NCI-H526 treated with DMSO at 0.1 percent for 48 hours (cell line): ENCODE measurements around the gene SNAPC4.
"Not testable (repeated sequence)": the region's sequence is repeated elsewhere in the genome, so short reads cannot be mapped to it uniquely, and the experiment has no call there.

Source experiments
- DNase-seq: peaks from one replicate; lab custom pipeline; 2025; lab: John Stamatoyannopoulos, UW

The SNAPC4 gene

DNA sequence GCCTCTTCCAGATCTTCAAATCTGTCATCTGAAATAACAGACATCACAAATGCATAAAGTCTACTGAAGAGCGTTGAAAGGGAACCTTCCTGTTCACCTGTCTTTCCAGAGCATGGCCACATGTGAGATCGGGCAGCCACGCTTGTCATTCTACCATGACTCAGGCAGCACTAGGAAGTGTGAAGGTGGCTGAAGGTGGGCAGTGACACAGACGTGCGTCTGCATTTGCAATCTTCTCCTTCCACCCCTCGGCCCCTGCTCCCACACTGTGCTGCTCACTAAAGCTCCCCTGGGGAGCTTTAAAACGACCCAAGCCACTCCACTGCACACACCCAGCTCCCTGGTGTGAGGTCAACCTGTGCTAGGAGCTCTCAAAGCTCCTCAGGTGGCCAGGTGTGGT lies 7.9 kb upstream of the SNAPC4 start:
- DNase-seq: no peak

GRCh38 chr9:136407061-136407460 lies 7.1 kb upstream of the SNAPC4 start:
- DNase-seq: not testable (repeated sequence)

DNA sequence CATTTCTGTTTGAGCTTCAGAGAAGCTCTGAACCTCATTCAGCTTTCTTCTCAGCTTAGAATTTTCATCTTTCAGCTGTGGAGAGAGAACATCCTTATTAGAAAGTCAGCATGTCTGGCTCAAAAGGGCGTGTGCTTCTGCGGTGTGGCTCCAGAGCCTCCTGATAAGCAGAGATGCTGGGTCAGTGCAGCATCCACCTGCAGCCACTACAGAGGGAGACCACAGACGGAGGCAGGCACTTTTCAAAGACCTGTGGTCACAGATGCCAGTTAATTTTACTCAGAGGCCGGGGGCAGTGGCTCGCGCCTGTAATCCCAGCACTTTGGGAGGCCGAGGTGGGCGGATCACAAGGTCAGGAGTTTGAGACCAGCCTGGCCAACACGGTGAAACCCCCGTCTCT lies 5.9 kb upstream of the SNAPC4 start:
- not testable (repeated sequence) for DNase-seq

DNA sequence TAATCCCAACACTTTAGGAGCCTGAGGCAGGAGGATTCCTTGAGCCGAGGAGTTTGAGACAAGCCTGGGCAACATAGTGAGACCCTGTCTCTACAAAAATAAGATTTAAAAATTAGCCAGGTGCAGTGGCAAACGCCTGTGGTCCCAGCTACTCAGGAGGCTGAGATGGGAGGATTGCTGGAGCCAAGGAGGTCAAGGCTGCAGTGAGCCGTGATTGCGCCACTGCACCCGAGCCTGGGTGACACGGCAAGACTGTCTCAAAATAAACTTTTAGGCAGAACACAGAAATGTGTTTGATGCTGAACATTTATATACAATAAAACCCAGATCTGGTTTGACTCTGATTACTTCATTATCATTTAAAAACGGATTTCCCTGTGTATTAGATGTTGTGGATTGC lies 5.5 kb upstream of the SNAPC4 start:
- DNase-seq: no peak

DNA sequence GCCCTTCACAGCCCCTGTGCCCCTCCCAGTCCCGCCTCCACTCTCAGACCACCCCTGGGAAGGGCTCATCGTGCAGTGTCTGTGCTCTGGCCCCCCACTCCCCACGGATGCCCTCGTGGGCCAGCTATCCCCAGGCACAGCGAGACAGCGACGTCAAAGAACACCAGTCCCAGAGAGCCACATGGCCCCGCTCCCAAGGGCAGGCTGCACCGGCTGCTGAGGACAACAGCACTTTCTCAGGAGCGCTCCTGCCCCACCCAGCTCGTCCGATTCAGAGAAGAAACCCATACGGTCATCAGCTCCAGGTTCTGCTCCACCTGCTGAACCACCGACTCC lies 4.8 kb upstream of the SNAPC4 start:
- no peak for DNase-seq

DNA sequence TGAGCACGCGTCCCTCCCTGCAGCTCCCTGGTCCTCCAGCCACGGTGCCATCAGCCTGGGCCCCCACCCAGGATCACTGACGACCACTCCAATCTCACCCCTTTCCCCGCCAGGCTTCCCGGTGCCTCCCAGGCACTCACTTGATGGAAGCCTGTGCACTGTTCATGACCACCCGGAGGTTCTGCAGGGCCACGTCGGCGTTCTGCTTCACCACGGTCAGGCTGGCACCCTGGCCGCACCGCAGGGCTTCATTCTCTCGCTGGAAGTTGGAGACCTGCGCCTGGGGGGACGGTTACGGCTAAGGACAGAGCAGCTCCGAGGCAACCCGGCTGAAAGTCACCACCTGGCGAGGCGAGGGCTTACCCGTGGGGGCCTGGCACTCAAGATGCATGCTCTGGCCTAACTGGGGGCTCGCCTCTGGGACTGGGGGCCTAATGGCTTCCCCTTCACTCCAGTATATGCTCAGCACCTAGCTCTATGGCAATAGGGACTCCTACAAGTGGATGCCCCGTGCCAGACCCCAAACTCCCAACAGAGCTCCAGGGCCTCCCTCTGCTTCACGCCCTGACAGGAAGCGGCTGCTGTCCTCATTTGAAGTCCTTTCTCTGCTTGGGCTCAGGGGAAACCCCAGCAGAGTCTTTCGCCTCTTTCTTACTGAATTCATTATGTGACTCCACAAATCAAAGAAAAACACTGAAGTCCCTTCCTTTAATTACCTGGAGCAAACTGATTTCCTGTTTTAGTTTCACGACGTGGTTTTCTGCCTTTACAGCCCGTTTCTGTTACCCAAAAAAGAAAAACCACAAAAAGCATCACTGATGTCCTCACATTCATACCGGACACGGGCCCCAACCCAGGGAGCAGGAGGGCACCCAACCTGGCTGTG lies 4.2 kb upstream of the SNAPC4 start:
- DNase-seq: no peak

DNA sequence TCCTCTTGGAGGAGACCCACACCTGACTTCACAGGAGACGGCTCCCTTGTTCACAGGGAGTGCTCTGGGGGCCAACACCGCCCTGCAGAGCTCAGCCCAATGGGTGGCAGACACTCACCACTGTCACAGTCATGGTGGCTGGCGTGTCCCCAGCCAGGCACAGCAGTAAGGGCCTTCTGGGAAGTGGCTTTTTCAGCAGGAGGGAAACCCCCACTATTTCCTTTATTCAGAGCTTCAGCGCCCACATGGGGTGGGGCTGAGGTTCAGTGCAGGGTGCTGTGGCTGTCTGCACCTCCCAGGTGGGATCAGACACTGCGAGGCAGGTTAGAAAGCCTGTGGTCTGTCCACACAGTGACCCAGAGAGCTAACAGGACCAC lies 3.6 kb upstream of the SNAPC4 start:
- no peak for DNase-seq

- no peak for DNase-seq
These were observed 2.1 kb upstream of the SNAPC4 start for GRCh38 chr9:136402067-136402466.

DNA sequence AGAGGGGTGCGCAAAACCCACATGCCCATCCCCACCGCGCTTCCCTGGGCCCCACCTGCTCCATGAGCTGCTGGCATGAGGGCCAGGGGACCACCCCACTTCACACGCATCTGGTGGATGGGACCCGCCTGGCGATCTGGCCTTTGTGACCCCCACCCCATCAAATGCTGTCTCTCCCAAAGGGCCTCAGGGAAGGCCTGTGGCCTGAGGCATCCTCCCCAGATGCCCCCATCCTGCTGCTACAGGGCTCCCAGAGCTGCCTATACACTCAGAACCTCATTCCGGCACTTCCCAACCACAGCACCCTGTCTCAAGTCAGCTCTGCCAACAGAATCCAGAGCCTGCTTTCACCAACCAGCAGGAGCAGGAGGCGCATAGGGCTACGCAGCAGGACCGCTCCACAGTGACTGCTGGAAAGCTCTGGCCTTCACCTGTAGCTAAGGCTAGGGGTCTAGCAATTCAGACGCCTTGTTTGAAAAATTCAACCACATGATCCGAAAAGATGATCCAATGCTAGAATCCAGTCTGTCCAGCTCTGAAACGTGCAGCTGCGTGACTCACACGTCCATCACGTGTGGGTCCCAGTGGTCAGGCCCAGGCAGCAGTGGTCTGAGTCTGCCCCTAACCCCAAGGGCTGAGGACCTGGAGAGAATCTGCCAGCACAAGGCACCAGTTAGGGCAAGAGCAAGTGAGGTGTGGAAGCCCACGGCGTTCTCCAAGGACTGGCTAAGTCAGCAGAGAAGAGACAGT lies 1.4 kb upstream of the SNAPC4 start:
- no peak for DNase-seq

- DNase-seq: no peak
These were observed 563 bp downstream of the SNAPC4 start for GRCh38 chr9:136399176-136400037.

DNA sequence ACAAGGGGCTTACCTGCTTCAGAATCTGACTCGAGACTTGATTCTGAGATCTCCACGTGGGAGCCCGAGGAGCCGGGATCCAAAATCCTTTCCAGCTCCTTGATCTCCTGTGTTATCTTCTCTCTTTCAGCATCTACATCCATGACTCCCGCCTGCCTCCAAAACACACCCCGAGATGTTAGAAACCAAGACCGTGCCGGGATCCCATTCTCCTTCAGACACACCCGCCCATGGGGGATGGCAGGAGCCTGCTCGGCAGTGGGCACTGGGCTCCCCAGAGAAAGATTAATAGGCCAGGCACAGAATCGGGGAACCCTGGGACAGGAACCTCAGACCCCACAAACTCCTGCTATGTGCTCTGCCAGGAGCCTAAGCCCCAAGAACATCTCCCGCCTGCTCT lies 1.7 kb downstream of the SNAPC4 start:
- DNase-seq: no peak

GRCh38 chr9:136397643-136398042 lies 2.3 kb downstream of the SNAPC4 start:
- no peak for DNase-seq

GRCh38 chr9:136396219-136396515 lies 3.8 kb downstream of the SNAPC4 start:
- DNase-seq: no peak

DNA sequence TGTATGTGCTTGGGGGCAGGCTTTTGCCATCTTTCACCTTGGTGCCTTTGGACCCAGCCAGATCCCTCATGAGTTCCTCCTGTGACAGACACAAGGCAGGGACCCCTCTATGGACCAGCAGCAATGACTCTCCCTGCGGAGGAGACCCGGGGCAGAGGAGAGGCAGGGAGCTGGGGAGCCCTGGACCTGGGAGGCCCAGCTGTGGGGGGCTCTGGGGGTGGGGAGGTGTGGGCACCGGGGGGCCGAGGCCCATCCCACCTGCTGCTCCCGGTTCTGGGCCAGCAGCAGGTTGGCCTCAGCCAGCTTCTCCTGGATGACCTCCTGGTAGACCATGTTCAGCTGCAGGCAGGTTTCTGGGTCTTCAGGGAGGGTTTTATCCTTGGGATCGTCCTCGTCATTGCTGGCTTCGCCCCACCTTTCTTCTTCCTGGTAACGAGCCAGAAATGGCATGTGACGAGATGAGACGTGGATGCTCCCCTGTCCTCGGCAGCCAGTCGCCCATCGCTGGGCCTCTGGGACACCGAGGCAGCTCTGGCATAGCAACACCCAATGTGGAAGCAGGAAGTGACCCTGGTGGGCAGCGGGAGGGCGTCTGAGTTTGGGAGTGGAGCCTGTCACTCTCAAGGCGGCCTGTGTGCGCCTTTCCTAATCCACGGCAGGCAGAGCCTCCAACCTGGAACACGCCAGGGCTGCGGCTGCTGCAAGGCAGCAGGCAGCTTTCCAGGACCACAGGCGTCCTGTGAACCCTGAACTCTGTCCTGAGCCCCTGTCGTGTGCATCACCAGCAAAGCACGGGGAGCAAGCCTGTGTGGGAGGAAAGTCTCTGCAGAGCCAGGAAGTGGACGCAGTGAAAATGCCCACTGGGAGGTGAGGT lies 4.4 kb downstream of the SNAPC4 start:
- DNase-seq: no peak

- no peak for DNase-seq
These were observed 5.0 kb downstream of the SNAPC4 start for GRCh38 chr9:136395020-136395340.

- DNase-seq: no peak
These were observed 5.5 kb downstream of the SNAPC4 start for GRCh38 chr9:136394312-136395019.

- DNase-seq: no peak
These were observed 6.4 kb downstream of the SNAPC4 start for GRCh38 chr9:136393531-136393930.

- DNase-seq: no peak
These were observed 7.2 kb downstream of the SNAPC4 start for GRCh38 chr9:136392538-136393449.

DNA sequence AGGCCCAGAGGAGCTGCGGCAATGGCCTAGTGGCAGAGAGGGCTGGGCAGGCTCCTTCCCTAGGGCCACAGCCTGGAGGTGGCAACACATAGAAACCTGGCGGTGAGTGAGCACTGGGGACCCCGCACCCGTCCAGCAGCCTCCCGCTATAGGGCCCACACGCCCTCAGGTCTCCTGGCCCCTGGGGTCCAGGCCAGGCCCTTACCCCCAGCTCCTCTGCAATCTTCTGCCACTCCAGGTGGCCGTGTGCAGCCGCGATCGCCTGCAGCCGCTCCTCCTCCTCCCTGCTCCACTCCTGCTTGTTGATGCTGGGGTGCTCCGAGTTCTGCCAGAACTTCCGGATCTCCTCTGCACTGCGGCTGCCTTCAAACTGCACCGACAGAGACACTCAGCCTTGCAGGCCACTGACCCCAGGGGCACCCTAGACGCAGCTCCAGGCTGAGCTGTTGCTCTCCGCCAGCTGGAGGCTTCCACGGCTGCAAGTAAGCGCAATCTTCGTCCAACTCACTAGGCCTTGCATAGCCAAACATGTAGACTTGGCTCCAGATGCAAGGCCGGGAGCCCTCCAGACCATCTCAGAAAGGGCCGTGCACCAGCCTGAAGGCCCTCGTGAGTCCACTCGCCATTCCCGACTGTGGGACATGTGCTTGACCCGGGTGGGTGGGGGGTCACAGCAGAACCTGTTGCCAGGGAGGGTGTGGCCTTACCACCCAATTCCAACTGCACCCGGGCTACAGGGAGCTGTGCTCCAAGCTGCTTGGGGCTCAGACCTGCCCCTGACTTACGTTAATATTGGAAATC lies 8.0 kb downstream of the SNAPC4 start:
- no peak for DNase-seq
